Gastrocnemius medialis (tissue), 4 donors: Measurements from ENCODE around the gene DBH. TPM values are rescaled to one million over a fixed set of nuclear protein-coding genes. Genes with fewer than 3 reads are reported as not detected.

Source experiments
- ATAC-seq, 2 donors: fragments of 150-250 bp; one replicate each; pipeline ENCODE4 v1.9.1; 2016
- DNase-seq, 2 donors: peaks; one replicate each; pipeline ENCODE4 v3.0.0-alpha.2; 2019
- H3K27ac ChIP-seq, 4 donors: fragments of 200-600 bp; sonication (generic); 1 replicate in 1 of 4; 2 replicates in 3 of 4; pipeline ENCODE4 v1.5.1; 2016 to 2018; ENCODE audit warnings: mild to moderate bottlenecking in 2 of 4, moderate library complexity in 1 of 4
- H3K27me3 ChIP-seq, 3 donors: fragments of 200-600 bp; sonication (generic) in 2 of 3; 1 replicate in 1 of 3; 2 replicates in 2 of 3; pipeline versions ENCODE4 v1.5.1 to v1.6.0; 2016 to 2019; ENCODE audit warnings: mild to moderate bottlenecking in 1 of 3, moderate library complexity in 1 of 3
- H3K36me3 ChIP-seq, 2 donors: fragments of 200-600 bp; sonication (generic) in 1 of 2; one replicate each; pipeline ENCODE4 v1.5.1; 2017 to 2018
- H3K4me1 ChIP-seq, 2 donors: fragments of 200-600 bp; sonication (generic) in 1 of 2; one replicate each; pipeline ENCODE4 v1.5.1; 2016 to 2017; ENCODE audit warnings: mild to moderate bottlenecking in 2 of 2
- H3K4me3 ChIP-seq, 4 donors: fragments of 200-600 bp; sonication (generic) in 3 of 4; 1 replicate in 1 of 4; 2 replicates in 3 of 4; pipeline ENCODE4 v1.5.1; 2016 to 2019; ENCODE audit warnings: mild to moderate bottlenecking in 2 of 4
- H3K9me3 ChIP-seq, 3 donors: fragments of 200-600 bp; sonication (generic) in 2 of 3; 1 replicate in 1 of 3; 2 replicates in 2 of 3; pipeline ENCODE4 v1.5.1; 2016 to 2019
- POLR2A ChIP-seq, 2 donors: fragments of 450-650 bp; IDR thresholded peaks; one replicate each; pipeline ENCODE4 v1.6.1; 2017; ENCODE audit warnings: antibody characterized with exemption in 2 of 2, mild to moderate bottlenecking in 2 of 2, moderate library complexity in 2 of 2
- in situ Hi-C, 4 donors: fragments of 200-750 bp; cut with MboI; loops; one replicate each; pipeline versions ENCODE4 v1.15.0 to v1.8.0; 2017; ENCODE audit warnings: low sequenced_read_pairs in 4 of 4
- intact Hi-C: fragments of 100-400 bp; cut with DNase I; formaldehyde crosslinking; loops from one replicate; pipeline ENCODE4 v1.15.1; 2023; ENCODE audit warnings: low total_unique reads
- total RNA-seq, 4 donors: library from RNA; depleted of rRNA; stranded (reverse); fragments of >200 nt; gene quantifications; one replicate each; pipeline versions ENCODE4 v1.1.0 to v1.2.3, GENCODE V29; 2016
- TF ChIP-seq, protein P1 (sequence below), 5 experiments: fragments of 450-650 bp in 3 of 5; fragments of 200-600 bp in 2 of 5; sonication (generic) in 2 of 5; IDR thresholded peaks in 4 of 5; conservative IDR thresholded peaks in 1 of 5; 1 replicate in 4 of 5; 2 replicates in 1 of 5; pipeline ENCODE4 v1.5.1; 2016 to 2019; ENCODE audit warnings: antibody characterized with exemption in 5 of 5, mild to moderate bottlenecking in 3 of 5, moderate library complexity in 3 of 5

DBH gene
- total RNA-seq, 4 donors from 2014 or later = not detected

DNA sequence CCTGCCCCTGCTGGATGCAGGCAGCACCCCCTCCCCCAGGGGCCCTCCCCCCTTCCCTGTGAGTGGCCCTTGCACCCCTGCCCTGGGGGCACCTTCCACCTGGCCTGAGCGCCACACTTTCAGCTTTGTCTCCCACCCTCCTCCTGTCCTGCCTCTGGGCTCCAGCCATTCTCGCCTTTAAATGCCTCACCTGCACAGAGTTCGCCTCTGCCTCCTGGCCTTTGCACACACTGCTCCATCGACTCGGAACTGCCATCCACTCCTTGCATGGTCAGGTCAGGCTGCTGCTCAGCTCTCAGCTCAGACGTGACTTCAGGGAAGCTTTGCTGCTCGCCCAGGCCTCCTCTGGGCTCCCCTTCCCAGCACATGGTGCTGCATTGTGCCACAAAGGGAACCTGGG is 37.2 kb upstream of the DBH start:
- H3K36me3 ChIP-seq = no peaks in the 10 kb centered on the region
- H3K4me3 ChIP-seq = no peak overlapping the region
- no peak for ATAC-seq
- H3K9me3 ChIP-seq = peaks cover 0 to 11% (median 0%) of the 10 kb centered on the region in 3 donors
- in situ Hi-C loops = no loop called here
- no peaks in the 10 kb centered on the region for H3K4me1 ChIP-seq
- H3K27ac ChIP-seq = no peak overlapping the region
- no peak for DNase-seq
- no peak for TF ChIP-seq POLR2A (IDR thresholded peaks at IDR 0.05)
- TF ChIP-seq, protein P1, sequence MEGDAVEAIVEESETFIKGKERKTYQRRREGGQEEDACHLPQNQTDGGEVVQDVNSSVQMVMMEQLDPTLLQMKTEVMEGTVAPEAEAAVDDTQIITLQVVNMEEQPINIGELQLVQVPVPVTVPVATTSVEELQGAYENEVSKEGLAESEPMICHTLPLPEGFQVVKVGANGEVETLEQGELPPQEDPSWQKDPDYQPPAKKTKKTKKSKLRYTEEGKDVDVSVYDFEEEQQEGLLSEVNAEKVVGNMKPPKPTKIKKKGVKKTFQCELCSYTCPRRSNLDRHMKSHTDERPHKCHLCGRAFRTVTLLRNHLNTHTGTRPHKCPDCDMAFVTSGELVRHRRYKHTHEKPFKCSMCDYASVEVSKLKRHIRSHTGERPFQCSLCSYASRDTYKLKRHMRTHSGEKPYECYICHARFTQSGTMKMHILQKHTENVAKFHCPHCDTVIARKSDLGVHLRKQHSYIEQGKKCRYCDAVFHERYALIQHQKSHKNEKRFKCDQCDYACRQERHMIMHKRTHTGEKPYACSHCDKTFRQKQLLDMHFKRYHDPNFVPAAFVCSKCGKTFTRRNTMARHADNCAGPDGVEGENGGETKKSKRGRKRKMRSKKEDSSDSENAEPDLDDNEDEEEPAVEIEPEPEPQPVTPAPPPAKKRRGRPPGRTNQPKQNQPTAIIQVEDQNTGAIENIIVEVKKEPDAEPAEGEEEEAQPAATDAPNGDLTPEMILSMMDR (IDR thresholded peaks at IDR 0.05 in 4 of 5, conservative IDR thresholded peaks at IDR 0.05 in 1 of 5) = no peak
- peaks cover 18 to 24% (median 20%) of the 10 kb centered on the region in 3 donors for H3K27me3 ChIP-seq
- intact Hi-C loops = no loop called here

DNA sequence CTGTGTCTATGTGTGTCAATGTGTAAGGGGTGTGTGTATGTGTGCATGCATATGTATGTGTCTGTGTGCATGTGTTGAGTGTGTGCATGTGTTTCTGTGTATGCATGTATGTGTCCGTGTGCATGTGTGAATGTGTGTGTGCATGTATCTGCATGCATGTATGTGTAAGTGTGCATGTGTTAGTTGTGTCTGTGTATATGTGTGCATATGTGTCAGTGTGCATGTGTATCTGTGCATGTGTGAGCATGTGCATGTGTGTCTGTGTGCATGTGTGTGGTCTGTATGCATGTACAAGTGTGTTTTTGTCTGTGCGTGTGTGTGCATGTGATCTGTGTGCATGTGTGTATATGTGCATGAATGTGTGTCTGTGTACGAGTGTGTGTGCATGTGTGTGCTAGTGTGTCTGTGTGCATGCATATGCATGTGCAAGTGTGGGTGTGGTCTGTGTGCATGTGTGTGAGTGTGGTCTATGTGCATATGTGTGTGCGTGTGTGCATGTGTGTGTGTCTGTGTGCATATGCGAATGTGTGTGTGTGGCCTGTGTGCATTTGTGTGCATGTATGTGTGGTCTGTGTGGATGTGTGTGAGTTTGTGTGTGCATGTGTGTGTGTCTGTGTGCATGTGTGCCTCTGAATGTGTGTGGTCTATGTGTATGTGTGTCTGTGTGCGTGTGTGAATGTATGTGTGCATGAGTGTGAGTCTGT is 36.5 kb upstream of the DBH start:
- H3K27me3 ChIP-seq = peaks cover 22 to 31% (median 22%) of the 10 kb centered on the region in 3 donors
- TF ChIP-seq, protein P1 (IDR thresholded peaks at IDR 0.05 in 4 of 5, conservative IDR thresholded peaks at IDR 0.05 in 1 of 5) = no peak
- TF ChIP-seq POLR2A (IDR thresholded peaks at IDR 0.05) = no peak
- no peak for DNase-seq
- no peak overlapping the region for H3K4me3 ChIP-seq
- peaks cover 0 to 11% (median 0%) of the 10 kb centered on the region in 3 donors for H3K9me3 ChIP-seq
- intact Hi-C loops (no loop called here), in situ Hi-C loops (no loop called here)
- no peaks in the 10 kb centered on the region for H3K36me3 ChIP-seq
- no peaks in the 10 kb centered on the region for H3K4me1 ChIP-seq
- no peak overlapping the region for H3K27ac ChIP-seq
- no peak for ATAC-seq

DNA sequence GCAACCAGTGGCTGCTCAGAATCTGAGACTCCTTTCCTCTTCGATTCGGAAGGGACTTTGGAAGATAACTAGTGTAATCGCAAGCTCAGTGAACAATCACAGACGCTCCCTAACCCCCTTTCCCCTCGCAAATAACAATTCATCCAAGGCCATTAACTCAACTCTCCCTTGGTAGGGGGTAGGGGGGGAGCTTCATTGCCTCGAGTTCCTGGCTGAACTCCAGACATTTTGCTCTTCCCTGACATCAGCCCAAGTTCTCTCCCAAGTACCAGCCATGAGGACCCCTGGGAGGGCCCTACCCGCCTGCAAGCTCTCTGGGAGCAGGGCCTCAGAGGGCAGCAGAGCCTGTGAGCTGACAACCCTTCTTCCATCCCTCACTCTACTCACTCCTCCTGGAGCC is 35.4 kb upstream of the DBH start:
- intact Hi-C loops = no loop called here
- TF ChIP-seq POLR2A (IDR thresholded peaks at IDR 0.05) = no peak
- TF ChIP-seq, protein P1 (IDR thresholded peaks at IDR 0.05 in 4 of 5, conservative IDR thresholded peaks at IDR 0.05 in 1 of 5) = no peak
- in situ Hi-C loops = no loop called here
- Histone ChIP-seq H3K36me3 (no peaks in the 10 kb centered on the region), H3K27me3 (peaks cover 25 to 34% (median 30%) of the 10 kb centered on the region in 3 donors), H3K4me3 (no peak overlapping the region), H3K4me1 (no peaks in the 10 kb centered on the region), H3K9me3 (peaks cover 0 to 11% (median 0%) of the 10 kb centered on the region in 3 donors), H3K27ac (no peak overlapping the region)
- no peak for ATAC-seq
- DNase-seq = no peak

DNA sequence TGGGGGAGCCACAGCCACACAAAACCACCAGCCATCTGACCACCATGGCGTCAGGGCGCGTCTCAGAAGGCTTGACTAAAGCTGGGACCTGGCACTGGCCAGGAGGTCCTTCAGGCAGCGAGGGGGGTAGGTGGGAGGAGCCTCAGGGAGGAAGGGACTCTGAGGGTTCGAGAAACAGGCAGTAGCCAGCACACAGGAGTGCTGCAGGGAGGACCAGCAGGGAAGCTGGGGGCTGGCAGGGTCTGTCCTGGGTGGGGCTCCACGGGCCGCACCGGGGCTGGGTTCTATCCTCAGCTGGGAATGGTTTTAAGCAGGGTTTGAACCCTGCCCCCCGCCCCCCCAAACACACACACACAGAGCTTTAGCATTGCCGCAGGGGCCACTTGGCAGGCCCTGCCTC is 34.4 kb upstream of the DBH start:
- H3K9me3 ChIP-seq = peaks cover 0 to 10% (median 0%) of the 10 kb centered on the region in 3 donors
- TF ChIP-seq, protein P1 (IDR thresholded peaks at IDR 0.05 in 4 of 5, conservative IDR thresholded peaks at IDR 0.05 in 1 of 5) = no peak
- no peak for TF ChIP-seq POLR2A (IDR thresholded peaks at IDR 0.05)
- no peaks in the 10 kb centered on the region for H3K36me3 ChIP-seq
- H3K27me3 ChIP-seq = peaks cover 35 to 44% (median 40%) of the 10 kb centered on the region in 3 donors
- DNase-seq = no peak
- no peak for ATAC-seq
- no peak overlapping the region for H3K4me3 ChIP-seq
- intact Hi-C loops = no loop called here
- no peaks in the 10 kb centered on the region for H3K4me1 ChIP-seq
- in situ Hi-C loops = no loop called here
- no peak overlapping the region for H3K27ac ChIP-seq
